GM12874 (cell line): ENCODE measurements around the gene TMEM31.

Experiments used
- CTCF ChIP-seq: IDR thresholded peaks from 2 replicates; pipeline ENCODE4 v1.5.1; 2011; ENCODE audit warnings: low read depth, mild to moderate bottlenecking, control low read depth, low read length, moderate library complexity; ENCODE audit not compliant: insufficient read depth

Gene TMEM31

GRCh38 chrX:103710609-103711008 lies at the start of gene TMEM31:
Gene TMEM31 (plus strand): TSS chrX:103710909. CDS start chrX:103712259, 1,350 bp downstream.
- TF ChIP-seq CTCF, result no peak

DNA sequence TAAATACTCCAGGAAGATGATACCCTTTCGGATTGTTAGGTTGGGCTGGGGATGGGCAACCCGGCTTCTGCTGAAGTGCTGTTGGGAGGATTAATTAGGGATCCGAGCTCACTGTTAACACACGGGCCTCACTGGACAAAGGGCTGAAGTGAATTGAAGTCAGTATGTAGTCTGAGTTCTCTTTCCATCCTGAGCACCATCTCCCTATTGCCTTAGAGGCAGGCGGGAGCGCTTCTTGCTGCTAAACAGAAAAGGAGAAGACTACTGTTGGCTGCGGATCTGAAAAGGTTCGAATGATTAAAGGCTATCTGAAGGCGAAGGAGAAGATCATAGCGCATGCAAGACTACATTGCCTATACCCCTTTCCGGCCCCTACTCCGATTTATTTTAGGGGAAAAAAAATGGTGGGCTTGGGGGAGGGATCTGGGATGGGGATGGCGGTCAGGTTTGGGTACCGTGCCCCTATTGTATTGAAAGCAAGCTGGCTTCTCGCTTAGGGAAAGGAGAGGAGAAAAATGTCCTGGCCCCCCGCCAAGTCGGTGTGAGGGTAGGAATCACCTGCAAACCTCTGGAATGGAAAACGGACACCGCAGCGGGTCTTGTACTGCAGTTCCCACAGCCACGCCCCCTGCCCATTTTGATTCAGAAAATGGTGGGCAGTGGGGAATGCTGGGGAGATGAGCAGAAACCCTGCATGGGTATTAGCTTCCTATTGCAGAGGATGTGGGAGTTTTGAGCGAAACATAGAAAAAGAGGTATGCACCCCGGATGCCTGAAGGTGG lies 46.5 kb upstream of the TMEM31 start:
- no peak for TF ChIP-seq CTCF

DNA sequence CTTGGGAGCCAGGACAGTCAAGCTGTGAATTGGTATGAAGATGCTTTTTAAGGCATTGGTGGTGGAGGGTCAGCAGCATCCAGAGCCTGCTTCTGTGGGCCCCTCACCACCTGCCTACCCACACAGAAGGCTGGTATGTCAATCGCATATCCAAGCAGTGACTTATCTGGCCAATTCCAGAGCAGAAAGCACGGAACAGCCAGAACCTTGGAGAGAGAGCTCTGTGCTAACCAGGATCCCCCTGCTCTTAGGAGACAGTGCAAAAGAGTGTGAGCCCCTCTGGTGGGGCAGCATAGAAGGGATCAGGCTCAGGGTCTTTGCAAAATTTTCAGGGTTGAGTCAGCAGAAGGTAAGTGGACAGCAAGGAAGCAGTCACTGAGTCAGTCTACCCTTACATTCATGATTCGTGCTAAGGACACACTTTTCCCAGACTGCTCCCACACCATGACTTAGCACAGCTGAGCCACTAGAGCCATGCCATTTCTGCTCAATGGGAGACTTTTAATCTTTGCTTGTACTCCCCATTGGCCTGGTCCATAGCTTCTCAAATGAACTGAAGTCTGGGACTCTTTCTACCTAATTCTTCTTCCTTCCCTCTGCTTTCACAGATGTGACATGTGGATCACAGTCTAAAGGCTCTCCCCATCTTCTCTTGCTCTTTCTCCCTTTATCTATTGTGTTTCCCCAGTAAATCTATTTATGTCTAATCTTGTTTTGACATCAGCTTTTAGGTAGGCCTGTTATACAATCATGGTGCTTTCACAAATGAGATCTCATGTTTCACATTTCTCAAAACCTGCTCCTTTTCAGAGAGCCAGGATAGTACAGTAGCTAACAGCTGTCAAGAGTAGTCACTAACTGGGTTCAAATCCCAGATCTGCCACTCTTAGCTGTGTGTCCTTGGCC lies 44.3 kb upstream of the TMEM31 start:
- no peak for TF ChIP-seq CTCF

DNA sequence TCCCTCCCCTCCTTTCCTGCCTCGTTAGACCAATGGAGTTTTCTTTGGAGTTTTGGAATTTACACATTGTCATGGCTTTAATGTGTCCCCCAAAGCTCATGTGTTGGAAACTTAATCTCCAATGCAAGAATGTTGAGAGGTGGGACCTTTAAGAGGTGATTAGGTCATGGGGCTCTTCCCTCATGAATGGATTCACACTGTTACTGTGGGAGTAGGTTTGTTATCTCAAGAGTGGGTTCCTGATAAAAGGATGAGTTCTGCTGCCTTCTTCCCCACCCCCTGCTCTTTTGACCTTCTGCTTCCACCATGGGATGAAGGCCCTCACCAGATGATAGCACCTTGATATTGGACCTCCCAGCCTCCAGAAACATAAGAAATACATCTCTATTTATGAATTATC lies 41.0 kb upstream of the TMEM31 start:
- TF ChIP-seq CTCF, result no peak

DNA sequence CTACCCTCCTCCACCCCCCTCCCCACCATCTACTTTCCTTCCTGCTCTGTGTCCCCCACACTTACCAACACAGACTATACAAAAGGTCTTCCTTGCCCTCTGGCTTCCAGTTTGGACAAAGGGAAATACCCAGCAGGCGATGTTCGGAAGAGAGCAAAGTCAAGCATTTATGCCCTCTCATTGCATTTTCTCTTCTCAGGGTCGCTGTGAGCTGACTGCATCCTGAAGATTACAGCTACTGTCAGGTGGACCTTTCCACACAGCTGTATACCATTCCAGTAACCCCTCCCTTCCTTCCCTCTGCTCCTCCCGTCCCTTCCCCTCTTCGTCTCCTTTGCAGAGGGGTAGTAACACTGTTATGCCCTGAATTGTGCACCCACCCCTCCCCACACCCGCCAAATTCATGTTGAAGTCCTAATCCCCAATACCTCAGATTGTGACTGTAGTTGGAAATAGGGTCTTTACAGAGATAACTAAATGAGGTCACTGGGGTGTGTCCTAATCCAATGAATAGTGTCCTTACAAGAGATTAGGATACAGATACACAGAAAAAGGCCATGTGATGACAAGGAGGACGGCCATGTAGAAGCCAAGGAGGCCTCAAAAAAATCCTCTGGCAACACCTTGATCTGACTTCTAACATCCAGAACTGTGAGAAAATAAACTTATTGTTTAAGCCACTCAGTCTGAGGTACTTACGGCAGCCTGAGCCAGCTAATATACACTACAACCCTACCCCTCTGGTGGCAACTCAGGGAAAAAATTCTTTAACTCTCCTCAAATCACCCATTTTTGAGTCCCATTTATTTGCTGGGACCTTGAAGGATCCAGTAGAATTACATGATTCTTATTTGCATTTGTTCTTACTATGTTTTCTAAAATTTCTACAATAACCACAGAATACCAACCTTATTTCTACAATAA lies 35.9 kb upstream of the TMEM31 start:
- no peak for TF ChIP-seq CTCF

- TF ChIP-seq CTCF, result no peak
These were observed 32.3 kb upstream of the TMEM31 start for GRCh38 chrX:103678199-103678993.
